Prostate gland (tissue), 2 donors: ENCODE results near the gene SMARCA4. TPM values are rescaled to one million over a fixed set of nuclear protein-coding genes. Genes with fewer than 3 reads are reported as not detected.
"Not testable (repeated sequence)": the region's sequence is repeated elsewhere in the genome, so short reads cannot be mapped to it uniquely, and the experiment has no call there.

ENCODE experiments used
- DNase-seq: peaks from one replicate; pipeline ENCODE4 v3.0.0-alpha.2; 2019; ENCODE audit warnings: low spot score
- H3K27ac ChIP-seq, 2 donors: fragments of 200-600 bp; sonication (generic); 2 replicates each; pipeline ENCODE4 v1.5.1; 2017 to 2019
- H3K27me3 ChIP-seq: fragments of 200-600 bp; sonication (generic); replicated peaks from 2 replicates; pipeline ENCODE4 v1.5.1; 2019; ENCODE audit not compliant: insufficient read depth
- H3K36me3 ChIP-seq, 2 donors: fragments of 200-600 bp; sonication (generic); 1 replicate in 1 of 2; 2 replicates in 1 of 2; pipeline versions ENCODE4 v1.5.1 to v1.8.1; 2017 to 2019
- H3K4me1 ChIP-seq: fragments of 200-600 bp; sonication (generic); replicated peaks from 2 replicates; pipeline ENCODE4 v1.5.1; 2019
- H3K4me3 ChIP-seq, 2 donors: fragments of 200-600 bp; sonication (generic); 2 replicates each; pipeline ENCODE4 v1.5.1; 2017 to 2019
- H3K9me3 ChIP-seq: fragments of 200-600 bp; sonication (generic); 2 replicates; pipeline ENCODE4 v1.5.1; 2017
- POLR2A ChIP-seq: fragments of 450-650 bp; IDR thresholded peaks from one replicate; pipeline ENCODE4 v1.6.1; 2016; ENCODE audit warnings: antibody characterized with exemption, mild to moderate bottlenecking
- POLR2AphosphoS5 ChIP-seq: sonication (generic); formaldehyde crosslinking; IDR thresholded peaks from one replicate; pipeline ENCODE4 v1.6.1; 2017; ENCODE audit warnings: antibody characterized with exemption
- WGBS: methylation state at CpG from one replicate; pipeline ENCODE4 v1.1.5; 2018; 5-methylcytosine and 5-hydroxymethylcytosine counted together
- intact Hi-C: fragments of 100-400 bp; cut with DNase I; formaldehyde crosslinking; loops from one replicate; pipeline ENCODE4 v1.14.2; 2022
- total RNA-seq, 2 donors: library from RNA; depleted of rRNA; stranded (reverse); fragments of >200 nt; gene quantifications; one replicate each; pipeline ENCODE4 v1.1.0, GENCODE V29; 2016
- TF ChIP-seq, protein P1 (sequence below), 4 experiments: fragments of 200-600 bp in 2 of 4; fragments of 450-650 bp in 2 of 4; sonication (generic) in 2 of 4; IDR thresholded peaks; 1 replicate in 3 of 4; 2 replicates in 1 of 4; pipeline ENCODE4 v1.5.1; 2016 to 2019; ENCODE audit warnings: antibody characterized with exemption in 4 of 4, mild to moderate bottlenecking in 2 of 4, moderate library complexity in 2 of 4

The SMARCA4 gene
- total RNA-seq, 2 donors from 2014 or later = 98.5 to 152 TPM

DNA sequence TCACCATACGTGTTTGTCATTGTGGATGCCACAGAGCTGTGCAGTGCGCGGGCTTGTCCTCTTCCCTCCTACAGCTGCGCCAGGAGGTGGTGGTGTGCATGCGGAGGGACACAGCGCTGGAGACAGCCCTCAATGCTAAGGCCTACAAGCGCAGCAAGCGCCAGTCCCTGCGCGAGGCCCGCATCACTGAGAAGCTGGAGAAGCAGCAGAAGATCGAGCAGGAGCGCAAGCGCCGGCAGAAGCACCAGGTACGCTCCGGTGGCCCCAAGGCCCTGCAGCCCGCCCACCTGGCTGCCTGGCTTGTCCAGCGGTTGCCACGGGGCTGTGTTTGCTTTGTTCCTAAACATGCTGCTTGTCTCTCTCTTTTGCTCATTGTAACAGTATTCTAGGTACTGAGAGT is 30.2 kb downstream of the SMARCA4 start:
- DNase-seq = no peak
- Histone ChIP-seq H3K4me3 (no peak overlapping the region), H3K9me3 (no peaks in the 10 kb centered on the region), H3K36me3 (peaks cover 10 to 19% of the 10 kb centered on the region in 2 donors), H3K27ac (no peak overlapping the region), H3K27me3 (no peaks in the 10 kb centered on the region), H3K4me1 (no peaks in the 10 kb centered on the region)
- TF ChIP-seq POLR2A = no peak
- TF ChIP-seq, protein P1, sequence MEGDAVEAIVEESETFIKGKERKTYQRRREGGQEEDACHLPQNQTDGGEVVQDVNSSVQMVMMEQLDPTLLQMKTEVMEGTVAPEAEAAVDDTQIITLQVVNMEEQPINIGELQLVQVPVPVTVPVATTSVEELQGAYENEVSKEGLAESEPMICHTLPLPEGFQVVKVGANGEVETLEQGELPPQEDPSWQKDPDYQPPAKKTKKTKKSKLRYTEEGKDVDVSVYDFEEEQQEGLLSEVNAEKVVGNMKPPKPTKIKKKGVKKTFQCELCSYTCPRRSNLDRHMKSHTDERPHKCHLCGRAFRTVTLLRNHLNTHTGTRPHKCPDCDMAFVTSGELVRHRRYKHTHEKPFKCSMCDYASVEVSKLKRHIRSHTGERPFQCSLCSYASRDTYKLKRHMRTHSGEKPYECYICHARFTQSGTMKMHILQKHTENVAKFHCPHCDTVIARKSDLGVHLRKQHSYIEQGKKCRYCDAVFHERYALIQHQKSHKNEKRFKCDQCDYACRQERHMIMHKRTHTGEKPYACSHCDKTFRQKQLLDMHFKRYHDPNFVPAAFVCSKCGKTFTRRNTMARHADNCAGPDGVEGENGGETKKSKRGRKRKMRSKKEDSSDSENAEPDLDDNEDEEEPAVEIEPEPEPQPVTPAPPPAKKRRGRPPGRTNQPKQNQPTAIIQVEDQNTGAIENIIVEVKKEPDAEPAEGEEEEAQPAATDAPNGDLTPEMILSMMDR (IDR thresholded peaks at IDR 0.05) = no peak
- TF ChIP-seq POLR2AphosphoS5 = no peak
- intact Hi-C loops = no loop called here
- 92% methylated on average over 20 of the region's 20 CpGs for WGBS

DNA sequence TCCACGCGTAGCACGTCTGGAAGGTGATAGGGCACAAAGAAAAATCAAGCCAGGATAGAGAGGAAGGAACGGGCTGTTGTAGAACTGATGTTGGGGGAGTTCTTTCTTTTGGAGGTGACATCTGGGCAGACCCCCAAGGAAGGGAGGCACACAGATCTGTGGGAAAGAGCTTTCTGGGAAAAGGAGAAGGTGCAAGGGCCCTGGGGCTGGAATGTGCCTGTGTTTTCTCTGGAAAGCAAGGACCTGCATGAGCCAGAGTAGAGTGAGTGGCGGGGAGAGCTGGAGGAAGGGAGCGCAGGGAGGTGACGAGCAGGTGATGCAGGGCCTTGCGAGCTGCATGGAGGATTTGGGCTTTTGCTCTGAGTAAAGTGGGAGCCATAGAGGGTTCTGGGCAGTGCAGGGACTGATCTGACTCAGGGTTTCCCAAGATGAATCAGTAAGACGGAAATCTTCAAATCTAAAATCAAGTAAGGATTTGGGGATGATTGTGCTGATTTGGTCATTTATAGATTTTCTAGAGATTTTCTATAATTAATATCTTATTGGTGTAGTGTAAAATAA is 30.8 kb downstream of the SMARCA4 start:
- no peak for DNase-seq
- no peak overlapping the region for H3K4me3 ChIP-seq
- H3K27me3 ChIP-seq = no peaks in the 10 kb centered on the region
- WGBS = 97% methylated on average over 9 of the region's 9 CpGs
- TF ChIP-seq POLR2A (no peak), POLR2AphosphoS5 (no peak)
- TF ChIP-seq, protein P1 (IDR thresholded peaks at IDR 0.05) = no peak
- H3K4me1 ChIP-seq = no peaks in the 10 kb centered on the region
- H3K9me3 ChIP-seq = no peaks in the 10 kb centered on the region
- intact Hi-C loops = no loop called here
- H3K27ac ChIP-seq = no peak overlapping the region
- peaks cover 11 to 23% of the 10 kb centered on the region in 2 donors for H3K36me3 ChIP-seq

DNA sequence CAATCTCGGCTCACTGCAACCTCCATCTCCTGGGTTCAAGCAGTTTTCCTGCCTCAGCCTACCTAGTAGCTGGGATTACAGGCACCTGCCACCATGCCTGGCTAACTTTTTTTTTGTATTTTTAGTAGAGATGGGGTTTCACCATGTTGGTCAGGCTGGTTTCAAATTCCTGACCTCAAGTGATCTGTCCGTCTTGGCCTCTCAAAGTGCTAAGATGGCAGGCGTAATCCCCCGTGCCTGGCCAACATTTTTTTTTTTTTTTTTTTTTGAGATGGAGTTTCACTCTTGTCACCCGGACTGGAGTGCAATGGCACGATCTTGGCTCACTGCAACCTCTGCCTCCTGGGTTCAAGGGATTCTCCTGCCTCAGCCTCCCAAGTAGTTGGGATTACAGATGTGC is 31.3 kb downstream of the SMARCA4 start:
- H3K4me1 ChIP-seq, H3K27me3 ChIP-seq, H3K27ac ChIP-seq, H3K4me3 ChIP-seq, DNase-seq, H3K9me3 ChIP-seq, intact Hi-C loops: not testable (repeated sequence)
- peaks cover 10 to 23% of the 10 kb centered on the region in 2 donors for H3K36me3 ChIP-seq
- 77% methylated on average over 6 of the region's 6 CpGs for WGBS

DNA sequence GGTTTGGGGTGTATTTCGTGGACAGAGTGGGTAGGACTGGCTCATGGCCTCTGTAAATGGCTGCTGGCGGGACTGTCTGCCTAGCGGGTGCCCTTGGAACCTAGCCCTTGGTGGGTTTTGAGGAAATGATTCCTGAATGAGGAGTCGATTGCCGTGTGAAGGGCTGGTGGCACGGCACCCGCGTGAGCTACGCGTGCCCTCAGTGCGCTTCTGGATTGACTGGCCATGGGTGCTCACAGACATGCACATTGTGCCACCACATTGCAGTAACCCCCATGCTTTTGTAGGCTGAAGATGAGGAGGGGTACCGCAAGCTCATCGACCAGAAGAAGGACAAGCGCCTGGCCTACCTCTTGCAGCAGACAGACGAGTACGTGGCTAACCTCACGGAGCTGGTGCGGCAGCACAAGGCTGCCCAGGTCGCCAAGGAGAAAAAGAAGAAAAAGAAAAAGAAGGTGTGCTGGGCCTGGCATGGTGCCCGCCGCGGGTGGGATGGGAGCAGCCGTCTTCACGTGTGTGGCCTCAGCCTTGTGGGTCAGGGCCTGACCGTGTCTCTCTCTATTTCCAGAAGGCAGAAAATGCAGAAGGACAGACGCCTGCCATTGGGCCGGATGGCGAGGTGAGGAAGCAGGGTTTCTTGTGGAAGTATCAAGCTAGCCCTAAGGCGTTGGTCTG is 35.2 kb downstream of the SMARCA4 start:
- H3K9me3 ChIP-seq = no peaks in the 10 kb centered on the region
- no peak overlapping the region for H3K27ac ChIP-seq
- TF ChIP-seq, protein P1 (IDR thresholded peaks at IDR 0.05) = no peak
- no peaks in the 10 kb centered on the region for H3K27me3 ChIP-seq
- 88% methylated on average over 29 of the region's 29 CpGs for WGBS
- DNase-seq = no peak
- H3K4me3 ChIP-seq = no peak overlapping the region
- peaks cover 10 to 21% of the 10 kb centered on the region in 2 donors for H3K36me3 ChIP-seq
- intact Hi-C loops = no loop called here
- H3K4me1 ChIP-seq = no peaks in the 10 kb centered on the region

DNA sequence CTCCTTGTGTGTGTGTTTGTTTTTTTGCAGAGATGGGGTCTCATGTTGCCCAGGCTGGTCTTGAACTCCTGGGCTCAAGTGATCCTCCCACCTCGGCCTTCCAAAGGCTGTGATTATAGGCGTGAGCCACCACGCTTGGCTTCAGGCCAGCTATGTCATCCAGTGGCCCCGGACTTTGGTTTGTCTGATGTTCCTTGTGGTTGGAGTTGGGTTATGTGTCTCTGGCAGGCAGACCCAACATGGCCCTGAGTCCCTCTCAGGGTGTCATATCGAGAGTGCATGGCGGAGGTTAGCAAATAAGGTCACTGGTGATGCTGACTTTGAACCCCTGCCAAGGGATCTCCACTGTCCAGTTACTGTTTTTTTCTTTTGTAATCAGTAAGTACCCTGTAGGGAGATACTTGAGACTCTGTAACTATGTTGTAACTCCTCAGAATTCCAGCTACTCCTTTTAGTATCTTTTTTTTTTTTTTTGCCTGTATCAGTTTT is 37.3 kb downstream of the SMARCA4 start:
- Histone ChIP-seq H3K27ac (no peak overlapping the region), H3K27me3 (no peaks in the 10 kb centered on the region), H3K36me3 (peaks cover 10 to 16% of the 10 kb centered on the region in 2 donors), H3K4me3 (no peak overlapping the region), H3K4me1 (no peaks in the 10 kb centered on the region), H3K9me3 (no peaks in the 10 kb centered on the region)
- intact Hi-C loops = no loop called here
- no peak for DNase-seq
- TF ChIP-seq POLR2A (no peak), POLR2AphosphoS5 (no peak)
- TF ChIP-seq, protein P1 (IDR thresholded peaks at IDR 0.05) = no peak
- WGBS = 69% methylated on average over 6 of the region's 6 CpGs
